ENCODE results near the gene IKZF3. TPM values are rescaled to one million over a fixed set of nuclear protein-coding genes. Genes with fewer than 3 reads are reported as not detected.

IKZF3 gene
- total RNA-seq, 1 experiment from 2014 or later, result 0.81 TPM

DNA sequence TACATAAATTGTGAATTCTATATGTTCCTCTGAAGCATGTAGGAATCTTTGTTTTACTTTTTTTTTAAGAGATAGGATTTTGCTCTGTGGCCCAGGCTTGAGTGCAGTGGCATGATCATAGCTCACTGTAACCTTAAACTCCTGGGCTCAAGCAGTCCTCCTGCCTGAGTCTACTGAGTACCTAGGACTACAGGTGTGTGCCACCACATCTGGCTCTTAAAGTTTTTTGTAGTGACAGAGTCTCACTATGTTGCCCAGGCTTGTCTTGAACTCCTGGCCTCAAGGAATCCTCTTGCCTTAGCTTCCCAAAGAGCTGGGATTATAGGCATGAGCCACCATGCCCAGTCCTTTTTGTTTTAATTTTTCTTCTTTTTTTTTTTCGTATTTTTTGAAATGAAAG is 25.3 kb downstream of the IKZF3 start (continued):
- TF ChIP-seq, protein P1, sequence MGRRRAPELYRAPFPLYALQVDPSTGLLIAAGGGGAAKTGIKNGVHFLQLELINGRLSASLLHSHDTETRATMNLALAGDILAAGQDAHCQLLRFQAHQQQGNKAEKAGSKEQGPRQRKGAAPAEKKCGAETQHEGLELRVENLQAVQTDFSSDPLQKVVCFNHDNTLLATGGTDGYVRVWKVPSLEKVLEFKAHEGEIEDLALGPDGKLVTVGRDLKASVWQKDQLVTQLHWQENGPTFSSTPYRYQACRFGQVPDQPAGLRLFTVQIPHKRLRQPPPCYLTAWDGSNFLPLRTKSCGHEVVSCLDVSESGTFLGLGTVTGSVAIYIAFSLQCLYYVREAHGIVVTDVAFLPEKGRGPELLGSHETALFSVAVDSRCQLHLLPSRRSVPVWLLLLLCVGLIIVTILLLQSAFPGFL (CRISPR knock-in tag; IDR thresholded peaks at IDR 0.05; ENCODE audit: borderline replicate concordance), result no peak
- TF ChIP-seq JAZF1 (CRISPR knock-in tag; IDR thresholded peaks at IDR 0.05) (no peak), RELA (CRISPR knock-in tag; IDR thresholded peaks at IDR 0.05; ENCODE audit: borderline replicate concordance) (no peak), FOXP1 (CRISPR knock-in tag; IDR thresholded peaks at IDR 0.05; ENCODE audit: borderline replicate concordance) (no peak), ATF1 (CRISPR knock-in tag; IDR thresholded peaks at IDR 0.05) (no peak)
- TF ChIP-seq, protein P2, sequence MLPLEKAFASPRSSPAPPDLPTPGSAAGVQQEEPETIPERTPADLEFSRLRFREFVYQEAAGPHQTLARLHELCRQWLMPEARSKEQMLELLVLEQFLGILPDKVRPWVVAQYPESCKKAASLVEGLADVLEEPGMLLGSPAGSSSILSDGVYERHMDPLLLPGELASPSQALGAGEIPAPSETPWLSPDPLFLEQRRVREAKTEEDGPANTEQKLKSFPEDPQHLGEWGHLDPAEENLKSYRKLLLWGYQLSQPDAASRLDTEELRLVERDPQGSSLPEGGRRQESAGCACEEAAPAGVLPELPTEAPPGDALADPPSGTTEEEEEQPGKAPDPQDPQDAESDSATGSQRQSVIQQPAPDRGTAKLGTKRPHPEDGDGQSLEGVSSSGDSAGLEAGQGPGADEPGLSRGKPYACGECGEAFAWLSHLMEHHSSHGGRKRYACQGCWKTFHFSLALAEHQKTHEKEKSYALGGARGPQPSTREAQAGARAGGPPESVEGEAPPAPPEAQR (CRISPR knock-in tag; IDR thresholded peaks at IDR 0.05), result no peak
- TF ChIP-seq, protein P3, sequence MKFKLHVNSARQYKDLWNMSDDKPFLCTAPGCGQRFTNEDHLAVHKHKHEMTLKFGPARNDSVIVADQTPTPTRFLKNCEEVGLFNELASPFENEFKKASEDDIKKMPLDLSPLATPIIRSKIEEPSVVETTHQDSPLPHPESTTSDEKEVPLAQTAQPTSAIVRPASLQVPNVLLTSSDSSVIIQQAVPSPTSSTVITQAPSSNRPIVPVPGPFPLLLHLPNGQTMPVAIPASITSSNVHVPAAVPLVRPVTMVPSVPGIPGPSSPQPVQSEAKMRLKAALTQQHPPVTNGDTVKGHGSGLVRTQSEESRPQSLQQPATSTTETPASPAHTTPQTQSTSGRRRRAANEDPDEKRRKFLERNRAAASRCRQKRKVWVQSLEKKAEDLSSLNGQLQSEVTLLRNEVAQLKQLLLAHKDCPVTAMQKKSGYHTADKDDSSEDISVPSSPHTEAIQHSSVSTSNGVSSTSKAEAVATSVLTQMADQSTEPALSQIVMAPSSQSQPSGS (CRISPR knock-in tag; IDR thresholded peaks at IDR 0.05; ENCODE audit: borderline replicate concordance, low read depth), result no peak

DNA sequence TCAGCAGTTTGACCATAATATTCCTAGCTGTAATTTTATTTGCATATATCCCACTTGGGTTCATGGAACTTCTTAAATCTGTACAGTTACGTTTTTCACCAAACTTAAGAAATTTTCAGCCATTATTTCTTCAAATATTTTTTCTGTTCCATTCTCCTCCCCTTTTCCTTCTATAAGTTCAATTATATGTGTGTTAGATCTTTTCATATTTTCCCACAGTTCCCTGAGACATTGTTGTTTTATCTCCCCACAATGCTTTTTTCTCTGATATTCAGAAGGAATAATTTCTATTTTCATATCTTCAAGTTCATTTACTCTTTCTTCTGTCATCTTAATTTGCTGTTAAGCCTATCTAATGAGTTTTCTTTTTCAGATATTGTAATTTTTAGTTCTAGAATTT is 26.1 kb downstream of the IKZF3 start:
- ATAC-seq, result no peak
- no peaks in the 10 kb centered on the region; the same call in none of the 2 replicates for H3K27me3 Mint-ChIP-seq (ENCODE audit: low read depth)

DNA sequence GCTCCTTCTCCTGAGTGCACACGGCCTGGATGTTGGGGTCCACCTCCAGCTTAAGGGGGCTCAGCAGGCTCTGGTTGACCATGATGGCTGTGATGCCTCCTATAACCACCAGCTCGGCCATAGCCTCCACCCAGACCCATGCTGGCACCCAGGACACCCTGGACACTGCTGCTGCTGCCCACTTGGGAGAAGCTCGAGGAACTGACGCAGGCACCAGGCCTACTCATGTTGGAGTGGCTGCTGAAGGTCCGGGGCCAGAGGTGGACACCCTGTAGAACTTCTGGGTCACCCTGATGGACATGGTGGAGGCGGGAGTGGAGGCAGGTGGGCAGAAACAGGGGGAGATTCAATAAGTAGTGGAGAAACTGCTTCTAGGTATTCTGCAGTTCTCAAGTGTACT is 28.0 kb downstream of the IKZF3 start:
- Mint-ChIP-seq H3K27ac (no peak overlapping the region), H3K4me1 (no peaks in the 10 kb centered on the region), H3K9me3 (peaks cover 19% of the 10 kb centered on the region), H3K27me3 (ENCODE audit: low read depth) (no peaks in the 10 kb centered on the region; the same call in none of the 2 replicates), H3K4me3 (no peak overlapping the region), H3K36me3 (no peaks in the 10 kb centered on the region)
- ATAC-seq (no peak), DNase-seq (ENCODE audit: low spot score) (no peak)
- ChIA-PET POLR2A (no interaction called here), CTCF (interaction anchor here (1.5 to 2.0 kb wide), 4 partner anchors 12 to 91 kb away, joined by 3 to 8 read pairs (median 5); partner anchors contain the start of genes LRRC3C and ORMDL3)
- TF ChIP-seq CREB1 (CRISPR knock-in tag; IDR thresholded peaks at IDR 0.05), result no peak
- TF ChIP-seq, protein P4, sequence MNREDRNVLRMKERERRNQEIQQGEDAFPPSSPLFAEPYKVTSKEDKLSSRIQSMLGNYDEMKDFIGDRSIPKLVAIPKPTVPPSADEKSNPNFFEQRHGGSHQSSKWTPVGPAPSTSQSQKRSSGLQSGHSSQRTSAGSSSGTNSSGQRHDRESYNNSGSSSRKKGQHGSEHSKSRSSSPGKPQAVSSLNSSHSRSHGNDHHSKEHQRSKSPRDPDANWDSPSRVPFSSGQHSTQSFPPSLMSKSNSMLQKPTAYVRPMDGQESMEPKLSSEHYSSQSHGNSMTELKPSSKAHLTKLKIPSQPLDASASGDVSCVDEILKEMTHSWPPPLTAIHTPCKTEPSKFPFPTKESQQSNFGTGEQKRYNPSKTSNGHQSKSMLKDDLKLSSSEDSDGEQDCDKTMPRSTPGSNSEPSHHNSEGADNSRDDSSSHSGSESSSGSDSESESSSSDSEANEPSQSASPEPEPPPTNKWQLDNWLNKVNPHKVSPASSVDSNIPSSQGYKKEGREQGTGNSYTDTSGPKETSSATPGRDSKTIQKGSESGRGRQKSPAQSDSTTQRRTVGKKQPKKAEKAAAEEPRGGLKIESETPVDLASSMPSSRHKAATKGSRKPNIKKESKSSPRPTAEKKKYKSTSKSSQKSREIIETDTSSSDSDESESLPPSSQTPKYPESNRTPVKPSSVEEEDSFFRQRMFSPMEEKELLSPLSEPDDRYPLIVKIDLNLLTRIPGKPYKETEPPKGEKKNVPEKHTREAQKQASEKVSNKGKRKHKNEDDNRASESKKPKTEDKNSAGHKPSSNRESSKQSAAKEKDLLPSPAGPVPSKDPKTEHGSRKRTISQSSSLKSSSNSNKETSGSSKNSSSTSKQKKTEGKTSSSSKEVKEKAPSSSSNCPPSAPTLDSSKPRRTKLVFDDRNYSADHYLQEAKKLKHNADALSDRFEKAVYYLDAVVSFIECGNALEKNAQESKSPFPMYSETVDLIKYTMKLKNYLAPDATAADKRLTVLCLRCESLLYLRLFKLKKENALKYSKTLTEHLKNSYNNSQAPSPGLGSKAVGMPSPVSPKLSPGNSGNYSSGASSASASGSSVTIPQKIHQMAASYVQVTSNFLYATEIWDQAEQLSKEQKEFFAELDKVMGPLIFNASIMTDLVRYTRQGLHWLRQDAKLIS (CRISPR knock-in tag; IDR thresholded peaks at IDR 0.05; ENCODE audit: borderline replicate concordance), result no peak
- no peak for TF ChIP-seq CREM (CRISPR knock-in tag; IDR thresholded peaks at IDR 0.05)
- TF ChIP-seq, protein P5, sequence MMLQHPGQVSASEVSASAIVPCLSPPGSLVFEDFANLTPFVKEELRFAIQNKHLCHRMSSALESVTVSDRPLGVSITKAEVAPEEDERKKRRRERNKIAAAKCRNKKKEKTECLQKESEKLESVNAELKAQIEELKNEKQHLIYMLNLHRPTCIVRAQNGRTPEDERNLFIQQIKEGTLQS (CRISPR knock-in tag; conservative IDR thresholded peaks at IDR 0.05), result no peak
- no peak for TF ChIP-seq MYBL2 (CRISPR knock-in tag; IDR thresholded peaks at IDR 0.05)
- TF ChIP-seq, protein P6, sequence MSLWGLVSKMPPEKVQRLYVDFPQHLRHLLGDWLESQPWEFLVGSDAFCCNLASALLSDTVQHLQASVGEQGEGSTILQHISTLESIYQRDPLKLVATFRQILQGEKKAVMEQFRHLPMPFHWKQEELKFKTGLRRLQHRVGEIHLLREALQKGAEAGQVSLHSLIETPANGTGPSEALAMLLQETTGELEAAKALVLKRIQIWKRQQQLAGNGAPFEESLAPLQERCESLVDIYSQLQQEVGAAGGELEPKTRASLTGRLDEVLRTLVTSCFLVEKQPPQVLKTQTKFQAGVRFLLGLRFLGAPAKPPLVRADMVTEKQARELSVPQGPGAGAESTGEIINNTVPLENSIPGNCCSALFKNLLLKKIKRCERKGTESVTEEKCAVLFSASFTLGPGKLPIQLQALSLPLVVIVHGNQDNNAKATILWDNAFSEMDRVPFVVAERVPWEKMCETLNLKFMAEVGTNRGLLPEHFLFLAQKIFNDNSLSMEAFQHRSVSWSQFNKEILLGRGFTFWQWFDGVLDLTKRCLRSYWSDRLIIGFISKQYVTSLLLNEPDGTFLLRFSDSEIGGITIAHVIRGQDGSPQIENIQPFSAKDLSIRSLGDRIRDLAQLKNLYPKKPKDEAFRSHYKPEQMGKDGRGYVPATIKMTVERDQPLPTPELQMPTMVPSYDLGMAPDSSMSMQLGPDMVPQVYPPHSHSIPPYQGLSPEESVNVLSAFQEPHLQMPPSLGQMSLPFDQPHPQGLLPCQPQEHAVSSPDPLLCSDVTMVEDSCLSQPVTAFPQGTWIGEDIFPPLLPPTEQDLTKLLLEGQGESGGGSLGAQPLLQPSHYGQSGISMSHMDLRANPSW (CRISPR knock-in tag; conservative IDR thresholded peaks at IDR 0.05; ENCODE audit: low read depth), result no peak
- TF ChIP-seq ZNF232 (CRISPR knock-in tag; IDR thresholded peaks at IDR 0.05), result no peak
- TF ChIP-seq GABPB1 (CRISPR knock-in tag; IDR thresholded peaks at IDR 0.05), result no peak
- TF ChIP-seq JUN (CRISPR knock-in tag; IDR thresholded peaks at IDR 0.05), result no peak
- TF ChIP-seq FOXK1 (CRISPR knock-in tag; IDR thresholded peaks at IDR 0.05), result no peak
- TF ChIP-seq, protein P7, sequence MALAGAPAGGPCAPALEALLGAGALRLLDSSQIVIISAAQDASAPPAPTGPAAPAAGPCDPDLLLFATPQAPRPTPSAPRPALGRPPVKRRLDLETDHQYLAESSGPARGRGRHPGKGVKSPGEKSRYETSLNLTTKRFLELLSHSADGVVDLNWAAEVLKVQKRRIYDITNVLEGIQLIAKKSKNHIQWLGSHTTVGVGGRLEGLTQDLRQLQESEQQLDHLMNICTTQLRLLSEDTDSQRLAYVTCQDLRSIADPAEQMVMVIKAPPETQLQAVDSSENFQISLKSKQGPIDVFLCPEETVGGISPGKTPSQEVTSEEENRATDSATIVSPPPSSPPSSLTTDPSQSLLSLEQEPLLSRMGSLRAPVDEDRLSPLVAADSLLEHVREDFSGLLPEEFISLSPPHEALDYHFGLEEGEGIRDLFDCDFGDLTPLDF (CRISPR knock-in tag; IDR thresholded peaks at IDR 0.05), result no peak
- TF ChIP-seq, protein P8, sequence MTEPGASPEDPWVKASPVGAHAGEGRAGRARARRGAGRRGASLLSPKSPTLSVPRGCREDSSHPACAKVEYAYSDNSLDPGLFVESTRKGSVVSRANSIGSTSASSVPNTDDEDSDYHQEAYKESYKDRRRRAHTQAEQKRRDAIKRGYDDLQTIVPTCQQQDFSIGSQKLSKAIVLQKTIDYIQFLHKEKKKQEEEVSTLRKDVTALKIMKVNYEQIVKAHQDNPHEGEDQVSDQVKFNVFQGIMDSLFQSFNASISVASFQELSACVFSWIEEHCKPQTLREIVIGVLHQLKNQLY (CRISPR knock-in tag; IDR thresholded peaks at IDR 0.05), result no peak
- TF ChIP-seq, protein P9, sequence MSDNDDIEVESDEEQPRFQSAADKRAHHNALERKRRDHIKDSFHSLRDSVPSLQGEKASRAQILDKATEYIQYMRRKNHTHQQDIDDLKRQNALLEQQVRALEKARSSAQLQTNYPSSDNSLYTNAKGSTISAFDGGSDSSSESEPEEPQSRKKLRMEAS (CRISPR knock-in tag; IDR thresholded peaks at IDR 0.05), result no peak

More for the DNA sequence above, 26.1 kb downstream of the IKZF3 start:
- no peak for DNase-seq (ENCODE audit: low spot score)
- TF ChIP-seq ELF4 (CRISPR knock-in tag; IDR thresholded peaks at IDR 0.05; ENCODE audit: low read depth), result no peak
- ChIA-PET POLR2A (no interaction called here), CTCF (no interaction called here)
- H3K4me3 Mint-ChIP-seq, result no peak overlapping the region
- H3K9me3 Mint-ChIP-seq, result peaks cover 19% of the 10 kb centered on the region
- H3K36me3 Mint-ChIP-seq, result no peaks in the 10 kb centered on the region
- no peak overlapping the region for H3K27ac Mint-ChIP-seq
- H3K4me1 Mint-ChIP-seq, result no peaks in the 10 kb centered on the region
